ENCODE results near the gene EYS.

GRCh38 chr6:65538644-65539043, 168.4 kb downstream of the EYS start:
- no peak for TF ChIP-seq CTCF (IDR thresholded peaks at IDR 0.05; ENCODE audit: low read depth, low read length)
- TF ChIP-seq POLR2A (IDR thresholded peaks at IDR 0.05; ENCODE audit: extremely low read depth, insufficient read length): no peak
